ENCODE results near the gene MARK3.

The MARK3 gene

GRCh38 chr14:103432627-103433026 lies 47.4 kb downstream of the MARK3 start:
- in situ Hi-C loops (cut with MboI; ENCODE audit: low sequenced_read_pairs) = no loop called here

GRCh38 chr14:103433916-103434563 lies 48.8 kb downstream of the MARK3 start:
- in situ Hi-C loops (cut with MboI; ENCODE audit: low sequenced_read_pairs) = no loop called here

GRCh38 chr14:103434868-103435442 lies 49.7 kb downstream of the MARK3 start:
- in situ Hi-C loops (cut with MboI; ENCODE audit: low sequenced_read_pairs) = no loop called here

GRCh38 chr14:103436533-103436932 lies 51.3 kb downstream of the MARK3 start:
- in situ Hi-C loops (cut with MboI; ENCODE audit: low sequenced_read_pairs) = no loop called here

DNA sequence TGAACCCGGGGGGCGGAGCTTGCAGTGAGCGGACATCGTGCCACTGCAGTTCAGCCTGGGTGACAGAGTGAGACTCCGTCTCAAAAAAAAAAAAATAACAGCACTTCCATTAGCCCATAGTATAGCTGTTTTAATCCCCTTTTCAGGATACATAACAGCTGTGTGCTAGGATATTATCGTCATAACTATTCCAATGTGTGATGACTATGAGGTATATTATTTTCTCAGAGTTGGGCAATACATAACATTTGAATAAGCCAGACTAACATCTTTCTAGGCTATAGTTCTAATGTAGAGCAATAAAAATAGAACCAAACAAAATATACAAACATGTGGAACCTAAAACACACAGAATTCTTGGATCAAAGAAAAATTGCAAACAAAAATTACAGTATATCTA lies 57.1 kb downstream of the MARK3 start:
- in situ Hi-C loops (cut with MboI; ENCODE audit: low sequenced_read_pairs) = no loop called here

- in situ Hi-C loops (cut with MboI; ENCODE audit: low sequenced_read_pairs) = no loop called here
These were observed 57.9 kb downstream of the MARK3 start for GRCh38 chr14:103443111-103443510.

GRCh38 chr14:103444837-103445524 lies 59.8 kb downstream of the MARK3 start:
- in situ Hi-C loops (cut with MboI; ENCODE audit: low sequenced_read_pairs) = no loop called here

DNA sequence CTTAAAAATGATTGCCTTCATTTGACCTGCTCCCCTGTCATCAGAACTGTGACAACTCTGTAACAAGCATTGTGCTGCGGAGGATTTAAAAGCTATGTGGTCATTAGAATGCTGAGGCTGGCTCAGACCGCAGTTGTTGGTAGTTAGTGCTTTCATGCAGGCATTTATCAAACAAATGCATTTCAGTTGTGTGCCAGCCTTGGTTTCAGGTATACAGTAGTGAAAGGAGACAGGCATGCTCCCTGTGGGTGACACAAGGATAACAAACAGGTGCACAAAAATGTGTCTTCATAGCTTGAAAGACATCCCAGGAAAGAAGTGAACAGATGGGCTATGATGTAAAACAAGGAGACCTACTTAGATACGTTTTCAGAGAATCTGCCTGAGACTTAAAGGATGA lies 60.6 kb downstream of the MARK3 start:
- in situ Hi-C loops (cut with MboI; ENCODE audit: low sequenced_read_pairs) = no loop called here

GRCh38 chr14:103448097-103448496 lies 62.9 kb downstream of the MARK3 start:
- in situ Hi-C loops (cut with MboI; ENCODE audit: low sequenced_read_pairs) = no loop called here

DNA sequence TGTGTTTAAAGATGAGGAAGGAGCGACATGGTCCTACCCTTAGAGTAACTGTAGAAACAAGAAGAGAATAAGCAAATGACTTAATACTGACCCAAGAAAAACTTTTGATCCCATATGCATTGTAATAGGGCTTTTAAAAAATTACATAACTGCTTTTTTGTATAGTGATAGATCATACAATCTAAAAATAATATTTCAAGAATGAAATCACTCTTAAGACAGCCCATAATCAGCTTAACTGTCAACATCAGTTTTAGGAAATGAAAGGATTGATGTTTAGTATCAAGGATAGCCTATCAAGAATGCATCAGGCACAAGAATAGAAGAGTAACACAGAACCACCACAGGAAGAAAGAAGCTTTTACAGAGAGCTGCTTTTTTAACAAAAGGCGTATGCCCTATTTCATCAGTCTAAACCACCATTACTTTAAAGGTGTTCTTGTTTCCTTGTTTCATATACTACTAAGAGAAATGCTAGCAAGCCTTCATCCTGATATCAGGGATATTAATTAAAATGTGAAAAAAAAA lies 64.5 kb downstream of the MARK3 start:
- in situ Hi-C loops (cut with MboI; ENCODE audit: low sequenced_read_pairs) = no loop called here

- in situ Hi-C loops (cut with MboI; ENCODE audit: low sequenced_read_pairs) = no loop called here
These were observed 65.2 kb downstream of the MARK3 start for GRCh38 chr14:103450416-103450815.

DNA sequence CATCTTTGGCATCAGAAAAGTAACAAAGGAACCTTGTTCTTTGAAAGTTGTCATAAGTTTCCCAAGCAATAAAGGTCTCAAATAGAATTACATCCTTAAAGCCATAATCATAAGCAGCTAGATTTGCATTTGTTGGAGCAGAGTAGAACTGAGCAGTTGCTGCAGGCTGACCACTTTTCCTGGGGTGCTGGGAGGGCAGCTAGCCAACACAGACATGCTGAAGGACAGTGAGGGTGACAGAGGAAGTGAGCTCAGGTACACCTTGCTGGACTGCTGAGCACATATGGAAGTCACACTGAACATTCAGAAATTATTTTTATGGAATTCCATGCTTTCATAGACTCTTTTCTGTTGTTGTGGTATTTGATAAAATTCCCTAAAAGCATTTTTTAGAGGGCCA lies 66.2 kb downstream of the MARK3 start:
- in situ Hi-C loops (cut with MboI; ENCODE audit: low sequenced_read_pairs) = no loop called here

DNA sequence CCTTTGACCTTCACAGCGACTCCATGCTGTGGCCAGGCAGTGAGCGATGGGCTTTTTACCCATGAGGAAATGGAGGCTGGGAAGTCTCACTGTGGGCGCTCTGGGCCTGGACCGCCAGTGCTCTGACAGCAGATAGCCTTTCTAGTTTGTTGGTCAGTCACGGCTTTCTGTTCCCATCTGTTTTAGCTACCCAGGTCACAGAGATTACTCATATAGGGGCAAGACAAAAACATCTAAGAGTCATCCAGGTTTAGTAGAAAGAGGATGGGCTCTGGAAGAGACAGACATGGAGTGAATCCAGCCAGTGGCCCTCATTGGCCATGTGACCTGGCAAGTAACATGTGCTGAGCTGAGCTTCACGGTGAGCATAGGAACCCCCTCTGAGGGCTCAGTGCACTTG lies 68.6 kb downstream of the MARK3 start:
- in situ Hi-C loops (cut with MboI; ENCODE audit: low sequenced_read_pairs) = no loop called here

DNA sequence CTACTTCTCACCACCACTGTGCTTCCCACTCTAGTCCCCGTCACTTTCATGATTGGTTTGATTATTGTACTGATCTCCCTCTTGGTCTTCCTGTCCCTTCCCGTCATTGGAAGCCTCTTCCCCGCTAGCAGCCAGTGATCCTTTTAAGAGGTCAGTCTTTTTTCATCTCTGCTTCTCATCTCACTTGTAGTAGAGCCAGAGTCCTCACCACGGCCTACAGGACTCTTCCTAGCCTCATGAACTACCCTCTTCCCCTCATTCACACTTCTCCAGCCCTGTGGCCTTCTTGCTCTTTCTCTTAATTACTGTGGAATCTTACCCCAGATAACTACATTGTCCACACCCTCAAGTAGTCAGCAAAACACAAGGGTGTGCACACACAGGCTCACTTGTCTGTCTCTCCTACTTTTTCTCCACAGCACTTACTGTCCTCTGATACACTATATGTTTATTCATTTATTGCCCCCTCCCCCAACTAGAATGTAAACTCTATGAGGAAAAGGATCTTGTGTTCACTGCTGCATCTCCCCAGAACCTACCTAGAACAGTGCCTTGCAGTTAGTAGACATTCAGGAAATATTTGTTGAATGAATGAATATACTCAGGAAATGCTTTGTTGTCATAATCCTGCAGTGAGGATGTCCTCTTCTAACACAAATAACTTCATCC lies 71.1 kb downstream of the MARK3 start:
- in situ Hi-C loops (cut with MboI; ENCODE audit: low sequenced_read_pairs) = no loop called here

DNA sequence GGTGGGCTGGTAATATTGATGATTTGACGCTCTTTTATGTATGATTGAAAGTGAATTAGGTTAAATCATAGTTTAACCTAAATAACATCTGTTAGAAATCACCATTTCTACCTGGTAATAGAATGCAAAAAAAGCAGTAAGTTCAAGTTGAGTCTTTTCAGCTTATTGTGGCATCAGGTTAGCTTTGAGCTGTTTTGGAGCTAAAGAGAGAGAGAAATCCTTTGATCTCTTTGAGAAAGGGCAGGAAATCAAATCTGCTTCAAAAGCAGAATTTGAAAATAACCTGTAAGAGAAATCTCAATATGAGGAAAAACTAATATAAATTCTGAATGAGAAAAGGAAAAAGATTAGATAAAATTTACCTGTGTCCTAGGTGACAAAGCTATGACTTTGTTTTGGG lies 75.2 kb downstream of the MARK3 start:
- in situ Hi-C loops (cut with MboI; ENCODE audit: low sequenced_read_pairs) = no loop called here

- in situ Hi-C loops (cut with MboI; ENCODE audit: low sequenced_read_pairs) = no loop called here
These were observed 77.9 kb downstream of the MARK3 start for GRCh38 chr14:103463149-103463548.

DNA sequence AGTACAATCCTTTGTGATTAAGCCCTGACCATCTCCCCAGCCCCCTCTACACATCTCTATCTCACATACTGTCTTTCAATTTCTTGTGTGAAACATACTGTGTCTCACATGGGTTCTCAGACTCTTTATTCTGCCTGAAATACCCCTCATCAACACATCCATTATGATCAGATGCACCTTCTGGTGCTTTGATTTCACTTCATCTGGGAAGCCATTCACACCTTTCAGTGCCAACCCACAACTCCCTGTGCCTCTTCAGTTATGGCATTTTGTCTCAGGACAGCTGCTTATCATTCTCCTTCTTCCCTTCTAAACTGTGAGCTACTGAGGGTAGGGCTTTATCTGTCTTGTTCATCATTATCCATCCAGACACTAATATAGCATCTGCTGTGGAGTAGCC lies 78.6 kb downstream of the MARK3 start:
- in situ Hi-C loops (cut with MboI; ENCODE audit: low sequenced_read_pairs) = no loop called here

GRCh38 chr14:103472939-103473338 lies 87.7 kb downstream of the MARK3 start:
- in situ Hi-C loops (cut with MboI; ENCODE audit: low sequenced_read_pairs) = no loop called here

GRCh38 chr14:103474893-103475292 lies 89.7 kb downstream of the MARK3 start:
- in situ Hi-C loops (cut with MboI; ENCODE audit: low sequenced_read_pairs) = no loop called here

DNA sequence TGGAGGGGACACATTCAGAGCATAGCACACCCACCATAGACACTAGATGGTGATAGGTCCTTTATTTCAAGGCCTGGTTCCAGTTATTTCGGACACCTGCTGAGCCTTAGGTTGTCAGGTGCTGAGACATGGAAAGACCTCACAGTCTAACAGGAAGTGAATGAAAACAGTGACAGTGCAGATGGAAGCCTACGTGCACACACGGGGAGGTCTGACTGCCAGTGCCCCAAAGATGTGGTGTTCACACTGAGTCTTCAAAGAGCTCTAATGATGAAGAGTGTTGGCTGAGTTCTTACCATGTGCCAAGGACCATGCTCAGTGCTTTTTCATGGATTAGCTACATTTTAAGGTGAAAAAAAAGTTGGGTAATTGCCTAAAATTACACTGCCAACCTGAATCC lies 90.8 kb downstream of the MARK3 start:
- in situ Hi-C loops (cut with MboI; ENCODE audit: low sequenced_read_pairs) = no loop called here

DNA sequence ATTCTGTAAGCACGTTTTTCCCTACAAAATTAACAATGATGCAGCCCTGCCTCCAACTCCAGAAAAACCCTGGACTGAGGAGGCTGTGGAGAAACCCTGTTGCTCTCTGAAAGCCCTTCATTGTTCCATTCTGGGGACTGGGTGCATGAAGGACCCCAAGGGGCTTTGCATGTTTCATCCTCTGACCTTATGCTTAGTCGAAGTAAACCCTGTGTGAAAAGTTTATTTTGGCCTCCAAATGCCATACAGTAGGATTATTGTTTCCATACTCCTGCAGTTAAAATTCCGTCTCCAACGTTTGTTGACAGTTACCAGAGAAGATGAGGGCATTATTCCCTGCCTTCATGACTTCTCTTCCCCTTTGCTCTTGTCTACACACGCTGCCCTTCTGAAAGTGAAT lies 91.4 kb downstream of the MARK3 start:
- in situ Hi-C loops (cut with MboI; ENCODE audit: low sequenced_read_pairs) = no loop called here

- in situ Hi-C loops (cut with MboI; ENCODE audit: low sequenced_read_pairs) = no loop called here
These were observed 95.4 kb downstream of the MARK3 start for GRCh38 chr14:103480595-103480994.
